HT1080 (cell line): ENCODE measurements around the gene TEKT1. TPM values are rescaled to one million over a fixed set of nuclear protein-coding genes. Genes with fewer than 3 reads are reported as not detected.
"Not testable (repeated sequence)": the region's sequence is repeated elsewhere in the genome, so short reads cannot be mapped to it uniquely, and the experiment has no call there.

ENCODE experiments used
- DNase-seq: peaks from one replicate; pipeline ENCODE4 v3.0.0-alpha.2; 2015; ENCODE audit warnings: low read depth
- polyA plus RNA-seq, 2 experiments: library from polyadenylated mRNA; depleted of rRNA; stranded (reverse); fragments of >200 nt; gene quantifications; 2 replicates each; pipeline ENCODE4 v1.2.3, GENCODE V29; 2015
- total RNA-seq: library from RNA; depleted of rRNA; stranded (reverse); fragments of >200 nt; shearing (Covaris generic); gene quantifications from 2 replicates; pipeline ENCODE4 v1.2.3, GENCODE V29; 2014; rRNA removed

TEKT1 gene
- total RNA-seq = not detected in 2 replicates
- not detected in 2 replicates for polyA plus RNA-seq (2015; cell fraction: cytosol; rRNA removed)
- not detected in 2 replicates for polyA plus RNA-seq (2015; cell fraction: nucleus; rRNA removed)

DNA sequence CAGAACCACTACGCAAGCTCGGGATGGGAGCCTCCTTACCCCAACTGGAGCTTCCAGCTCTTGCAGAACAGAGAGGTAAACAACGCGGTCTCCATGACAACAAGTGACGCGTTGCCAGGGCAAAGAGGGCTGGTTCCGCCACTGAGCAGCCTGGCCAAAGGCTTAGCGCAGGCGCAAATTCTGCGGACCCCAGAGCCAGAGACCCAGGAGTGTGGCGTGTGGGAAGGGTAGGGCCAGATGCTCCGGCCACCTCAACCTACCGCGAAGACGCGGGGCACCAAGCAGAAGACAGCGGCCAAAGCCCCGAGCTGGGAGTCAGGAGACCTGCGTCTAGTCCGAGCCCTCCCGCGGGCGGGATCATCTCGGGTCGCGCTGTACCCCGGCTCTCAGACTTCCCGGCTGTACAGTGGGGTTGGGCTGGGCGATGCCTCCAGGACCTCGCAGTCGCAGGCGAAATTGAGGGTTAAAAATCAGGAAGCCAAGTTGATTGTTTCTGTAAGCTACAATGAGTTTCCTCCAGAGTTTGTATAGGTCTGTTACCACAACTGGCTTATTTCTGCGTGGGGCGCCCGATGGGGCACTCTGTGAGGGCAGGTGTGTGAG is at the start of gene TEKT1:
Gene TEKT1, minus strand, starts transcription at position 69 of the 603 bp plus-strand sequence. CDS start 1,353 bp downstream, outside the sequence.
- no peak for DNase-seq

DNA sequence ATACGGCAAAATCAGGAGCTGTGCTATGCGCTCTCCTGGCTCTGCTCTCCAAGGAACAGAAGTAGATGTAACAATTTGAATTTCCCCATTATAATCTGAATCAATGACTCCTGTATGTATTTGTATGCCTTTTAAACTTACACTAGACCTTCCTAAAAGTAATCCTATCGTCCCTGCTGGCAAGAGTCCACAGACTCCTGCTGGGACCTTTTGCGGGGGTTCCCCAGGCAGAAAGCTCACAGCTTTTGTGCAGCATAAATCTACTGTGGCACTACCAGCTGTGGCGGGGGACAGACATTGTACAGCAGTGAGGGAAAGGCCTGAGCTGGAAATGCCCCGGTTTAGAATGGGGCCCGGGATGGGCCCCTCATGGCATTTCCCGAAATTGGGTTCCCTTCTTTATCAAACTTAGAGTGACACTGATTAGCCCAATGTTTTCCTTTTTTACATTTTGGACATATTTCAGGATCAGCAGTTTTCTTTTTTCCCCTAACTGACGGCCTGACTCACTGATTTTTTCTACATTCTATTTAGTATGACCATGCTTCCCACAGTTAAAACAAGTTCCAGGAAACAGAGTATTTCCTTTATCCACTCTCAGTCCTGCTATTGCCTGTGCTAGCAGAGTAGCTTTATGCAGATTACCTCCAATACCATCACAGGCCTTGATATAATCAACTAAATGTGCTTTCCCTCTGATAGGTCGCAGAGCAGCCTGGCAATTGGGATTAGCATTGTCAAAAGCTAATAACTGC is 47.9 kb upstream of the TEKT1 start:
- DNase-seq = not testable (repeated sequence)

DNA sequence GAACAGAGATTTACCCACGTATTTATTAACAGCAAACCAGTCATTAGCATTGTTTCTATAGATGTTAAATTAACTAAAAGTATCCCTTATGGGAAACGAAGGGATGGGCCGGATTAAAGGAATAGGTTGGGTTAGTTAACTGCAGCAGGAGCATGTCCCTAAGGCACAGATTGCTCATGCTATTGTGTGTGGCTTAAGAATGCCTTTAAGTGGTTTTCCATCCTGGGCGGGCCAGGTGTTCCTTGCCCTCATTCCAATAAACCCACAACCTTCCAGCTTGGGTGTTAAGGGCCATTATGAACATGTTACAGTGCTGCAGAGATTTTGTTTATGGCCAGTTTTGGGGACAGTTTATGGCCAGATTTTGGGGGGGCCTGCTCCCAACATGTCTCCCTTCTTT is 43.7 kb upstream of the TEKT1 start:
- DNase-seq = not testable (repeated sequence)

DNA sequence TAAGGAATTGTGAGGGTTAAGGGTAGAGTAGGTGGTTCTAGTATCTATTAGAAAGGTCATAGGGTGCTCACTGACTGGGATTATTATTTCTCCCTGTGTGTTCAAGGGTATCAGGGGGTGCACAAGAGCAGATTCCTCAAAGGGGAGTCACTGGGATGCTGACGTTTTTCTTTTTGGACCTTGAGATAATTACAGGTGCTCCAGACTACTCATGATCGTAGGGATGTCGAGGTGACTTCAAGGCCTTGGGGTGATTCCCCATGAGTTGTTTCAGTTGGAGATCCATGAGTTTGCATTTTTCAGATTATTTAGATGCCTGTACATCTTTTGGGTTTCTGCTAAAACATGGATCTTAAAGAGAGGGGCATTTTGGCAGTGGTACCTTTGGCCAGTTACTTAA is 41.4 kb upstream of the TEKT1 start:
- no peak for DNase-seq

DNA sequence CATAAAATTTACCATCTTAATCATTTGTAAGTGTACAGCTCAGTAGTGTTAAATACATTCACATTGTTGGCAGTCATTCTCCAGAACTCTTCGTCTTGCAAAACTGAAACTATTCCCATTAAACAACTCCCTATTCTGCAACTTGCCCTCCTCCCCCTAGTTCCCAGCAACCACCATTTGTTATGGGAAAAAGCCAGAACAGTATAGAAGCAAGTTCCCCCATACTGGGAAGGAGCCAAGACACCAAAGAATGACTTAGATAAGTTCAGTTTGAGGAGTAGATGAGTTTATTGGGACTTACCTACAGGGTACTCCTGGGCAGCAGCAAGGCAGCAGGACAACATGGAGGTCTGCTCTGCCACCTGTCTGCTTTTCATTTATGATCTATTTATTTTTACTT is 39.3 kb upstream of the TEKT1 start:
- no peak for DNase-seq

DNA sequence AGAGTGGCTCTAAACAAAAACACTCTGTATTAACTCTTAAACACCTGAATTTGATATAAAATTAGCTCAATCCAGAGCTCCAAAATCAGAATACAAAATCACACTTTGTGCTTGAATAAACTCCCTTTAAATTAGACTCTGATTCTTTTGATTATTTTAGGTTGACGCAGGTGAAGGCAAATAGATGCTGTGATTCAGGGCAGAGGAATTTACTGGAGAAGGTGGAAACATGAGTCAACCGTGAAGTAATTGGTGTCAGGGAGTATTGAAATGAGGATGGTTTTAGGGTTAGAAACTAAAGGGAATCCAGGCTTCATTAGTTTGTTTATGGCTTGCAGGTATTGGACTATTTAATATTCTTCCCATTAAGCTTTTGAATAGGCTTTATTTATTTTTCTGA is 37.1 kb upstream of the TEKT1 start:
- DNase-seq = peak; percentile 48

DNA sequence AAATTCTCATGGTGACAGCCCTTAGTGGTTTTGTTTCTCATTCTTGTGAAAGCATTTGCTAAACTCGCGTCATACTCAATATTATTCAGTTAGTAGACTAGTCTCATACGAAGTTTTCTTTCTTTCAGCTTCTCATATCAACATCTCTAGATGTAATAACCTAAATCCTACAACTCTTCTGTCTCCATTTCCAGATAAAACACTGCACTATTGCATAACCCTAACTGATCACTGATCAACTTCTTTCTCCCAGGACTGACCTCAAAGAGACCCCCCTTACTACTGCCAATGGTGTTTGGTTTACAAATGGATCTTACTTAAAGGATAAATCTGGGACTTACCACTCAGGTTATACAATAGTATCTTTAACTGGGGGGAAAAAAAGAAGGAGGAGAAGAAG is 36.3 kb upstream of the TEKT1 start:
- DNase-seq = no peak

DNA sequence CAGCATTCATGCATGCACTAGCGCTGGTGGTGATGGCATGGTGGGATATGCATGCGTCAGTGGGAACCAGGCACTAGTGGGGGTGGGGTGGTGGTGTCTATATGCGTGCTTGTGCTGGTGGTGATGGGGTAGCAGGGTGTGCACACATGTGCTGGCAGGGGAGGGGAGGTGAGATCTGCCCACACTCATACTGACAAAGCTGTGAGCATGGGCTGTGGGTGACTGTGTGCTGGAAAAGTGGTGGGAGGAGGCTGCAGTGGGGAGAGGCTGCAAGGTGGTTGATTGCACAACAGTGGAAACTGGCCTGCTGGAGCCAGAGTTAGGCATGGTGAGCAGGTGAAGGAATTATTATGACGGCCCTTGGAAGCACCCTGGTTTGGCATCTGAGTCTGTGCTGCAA is 31.3 kb upstream of the TEKT1 start:
- DNase-seq = no peak

DNA sequence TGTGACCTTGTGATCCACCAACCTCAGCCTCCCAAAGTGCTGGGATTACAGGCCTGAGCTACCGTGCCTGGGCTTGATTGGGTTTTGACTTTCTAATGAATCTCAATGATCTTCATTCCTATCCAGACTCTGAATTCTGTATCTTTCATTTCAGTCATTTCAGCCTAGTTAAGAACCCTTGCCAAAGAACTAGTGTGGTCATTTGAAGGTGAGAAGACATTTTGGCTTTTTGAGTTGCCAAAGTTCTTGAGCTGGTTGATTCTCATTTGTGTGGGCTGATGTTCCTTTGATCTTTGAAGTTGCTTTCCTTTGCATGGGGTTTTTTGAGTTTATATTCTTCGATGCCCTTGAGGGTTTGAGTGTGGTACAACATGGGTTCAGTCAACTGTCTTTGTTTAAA is 30.6 kb upstream of the TEKT1 start:
- DNase-seq = no peak

DNA sequence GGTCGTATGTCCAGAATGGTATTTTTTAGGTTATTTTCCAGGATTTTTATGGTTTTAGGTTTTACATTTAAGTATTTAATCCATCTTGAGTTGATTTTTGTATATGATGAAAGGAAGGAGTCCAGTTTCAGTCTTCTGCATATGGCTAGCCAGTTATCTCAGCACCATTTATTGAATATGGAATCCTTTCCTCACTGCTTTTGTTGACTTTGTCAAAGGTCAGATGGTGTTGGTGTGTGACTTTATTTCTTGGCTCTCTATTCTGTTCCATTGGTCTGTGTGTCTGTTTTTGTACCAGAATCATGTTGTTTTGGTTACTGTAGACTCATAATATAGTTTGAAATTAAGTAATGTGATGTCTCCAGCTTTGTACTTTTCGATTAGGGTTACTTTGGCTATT is 26.4 kb upstream of the TEKT1 start:
- no peak for DNase-seq

DNA sequence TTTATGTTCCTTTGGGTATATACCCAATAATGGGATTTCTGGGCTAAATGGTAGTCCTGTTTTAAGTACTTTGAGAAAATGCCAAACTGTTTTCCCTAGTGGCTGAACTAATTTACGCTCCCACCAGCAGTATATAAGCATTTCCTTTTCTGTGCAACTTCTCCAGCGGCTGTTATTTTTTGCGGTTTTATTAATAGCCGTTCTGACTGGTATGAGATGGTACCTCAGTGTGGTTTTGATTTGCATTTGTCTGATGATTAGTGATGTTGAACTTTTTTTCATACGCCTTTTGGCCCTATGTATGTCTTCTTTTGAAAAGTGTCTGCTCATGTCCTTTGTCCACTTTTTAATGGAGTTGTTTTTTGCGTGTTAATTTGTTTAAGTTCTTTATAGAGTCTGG is 25.8 kb upstream of the TEKT1 start:
- no peak for DNase-seq

DNA sequence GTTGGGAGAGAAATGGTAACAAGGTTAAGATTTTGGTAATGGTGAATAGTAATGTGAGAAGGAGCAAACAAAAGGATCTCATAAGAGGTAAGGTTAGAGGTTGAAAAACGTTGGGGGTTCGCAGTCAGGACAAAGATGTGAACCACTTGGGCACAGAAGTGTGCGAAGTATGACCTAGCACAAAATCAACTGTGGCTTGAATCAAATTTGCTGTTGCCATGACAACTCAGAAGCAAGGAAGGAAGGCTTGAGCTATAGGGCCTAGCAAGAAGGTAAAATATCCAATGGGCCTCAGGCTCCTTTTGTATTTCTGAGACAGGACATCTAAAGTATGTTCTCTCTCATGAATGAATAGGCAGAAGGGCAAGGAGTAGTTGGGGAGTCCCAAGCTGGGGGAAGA is 24.5 kb upstream of the TEKT1 start:
- no peak for DNase-seq

DNA sequence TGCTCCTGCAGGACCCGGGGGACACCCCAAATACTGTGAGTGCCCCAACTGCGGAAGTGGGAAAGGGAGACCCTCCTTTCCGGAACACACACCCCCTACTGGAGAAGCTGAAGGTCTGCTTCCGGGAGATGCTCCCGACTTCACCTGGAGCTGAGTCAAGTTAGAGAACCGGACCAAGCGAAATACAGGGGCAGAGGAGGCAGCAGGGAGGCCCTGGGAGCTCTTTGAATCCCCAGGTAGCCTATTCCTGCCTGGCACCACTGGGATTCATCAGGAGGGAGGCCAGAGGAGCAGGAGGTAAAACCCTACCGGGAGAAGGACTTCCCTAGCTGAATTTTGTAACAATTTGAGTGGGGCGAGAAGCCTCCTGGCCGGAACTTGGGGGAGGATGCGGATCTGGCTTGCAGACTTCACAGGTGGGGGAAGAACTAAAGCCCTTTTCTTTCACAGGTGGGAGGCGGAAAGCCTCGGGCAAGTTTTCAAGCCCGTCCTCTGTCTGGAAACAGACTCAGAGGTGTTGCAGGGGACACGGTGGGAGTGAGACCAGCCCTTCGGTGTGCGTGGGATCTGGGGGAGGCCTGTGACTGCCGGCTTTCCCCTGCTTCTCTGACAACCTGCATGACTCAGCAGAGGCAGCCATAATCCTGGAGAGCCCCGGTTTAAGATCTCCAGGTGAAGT is 22.4 kb upstream of the TEKT1 start:
- DNase-seq = no peak

DNA sequence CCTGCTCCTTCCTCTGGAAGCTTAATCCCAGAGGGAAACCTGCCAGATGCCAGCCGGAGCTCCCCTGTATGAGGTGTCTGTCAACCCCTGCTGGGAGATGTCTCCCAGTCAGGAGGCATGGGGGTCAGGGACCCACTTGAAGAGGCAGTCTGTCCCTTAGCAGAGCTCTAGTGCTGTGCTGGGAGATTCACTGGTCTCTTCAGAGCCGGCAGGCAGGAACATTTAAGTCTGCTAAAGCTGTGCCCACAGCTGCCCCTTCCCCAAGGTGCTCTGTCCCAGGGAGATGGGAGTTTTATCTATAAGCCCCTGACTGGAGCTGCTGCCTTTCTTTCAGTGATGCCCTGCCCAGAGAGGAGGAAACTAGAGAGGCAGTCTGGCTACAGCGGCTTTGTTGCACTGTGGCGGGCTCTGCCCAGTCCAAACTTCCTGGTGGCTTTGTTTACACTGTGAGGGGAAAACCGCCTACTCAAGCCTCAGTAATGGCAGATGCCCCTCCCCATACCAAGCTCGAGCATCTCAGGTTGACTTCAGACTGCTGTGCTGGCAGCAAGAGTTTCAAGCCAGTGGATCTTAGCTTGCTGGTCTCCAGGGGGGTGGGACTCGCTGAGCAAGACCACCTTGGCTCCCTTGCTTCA is 17.1 kb upstream of the TEKT1 start:
- not testable (repeated sequence) for DNase-seq

DNA sequence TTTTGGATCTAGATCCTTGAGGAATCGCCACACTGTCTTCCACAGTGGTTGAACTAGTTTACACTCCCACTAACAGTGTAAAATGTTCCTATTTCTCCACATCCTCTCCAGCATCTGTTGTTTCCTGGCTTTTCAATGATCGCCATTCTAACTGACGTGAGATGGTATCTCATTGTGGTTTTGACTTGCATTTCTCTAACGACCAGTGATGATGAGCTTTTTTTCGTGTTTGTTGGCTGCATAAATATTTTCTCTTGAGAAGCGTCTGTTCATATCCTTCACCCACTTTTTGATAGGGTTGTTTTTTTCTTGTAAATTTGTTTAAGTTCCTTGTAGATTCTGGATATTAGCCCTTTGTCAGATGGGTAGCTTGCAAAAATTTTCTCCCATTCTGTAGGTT is 14.6 kb upstream of the TEKT1 start:
- not testable (repeated sequence) for DNase-seq

DNA sequence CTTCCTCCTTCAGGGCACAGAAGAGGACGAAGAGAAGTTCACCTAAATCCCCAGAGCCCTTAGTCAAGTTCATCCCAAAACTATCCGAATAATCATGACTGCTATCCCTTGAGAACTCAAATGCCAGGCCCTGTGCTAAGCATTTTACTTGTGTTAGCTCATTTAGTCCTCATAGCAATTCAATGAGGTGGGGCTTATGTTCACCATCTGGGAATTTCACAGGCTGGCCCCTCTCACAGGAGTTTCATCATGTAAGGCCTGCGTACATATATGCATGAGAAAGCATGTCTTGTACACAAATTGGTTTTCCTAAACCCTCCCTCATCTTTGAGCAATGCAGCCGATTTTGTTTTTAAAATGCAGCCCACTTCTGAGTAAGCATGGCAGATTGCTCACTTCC is 12.9 kb upstream of the TEKT1 start:
- DNase-seq = not testable (repeated sequence)

DNA sequence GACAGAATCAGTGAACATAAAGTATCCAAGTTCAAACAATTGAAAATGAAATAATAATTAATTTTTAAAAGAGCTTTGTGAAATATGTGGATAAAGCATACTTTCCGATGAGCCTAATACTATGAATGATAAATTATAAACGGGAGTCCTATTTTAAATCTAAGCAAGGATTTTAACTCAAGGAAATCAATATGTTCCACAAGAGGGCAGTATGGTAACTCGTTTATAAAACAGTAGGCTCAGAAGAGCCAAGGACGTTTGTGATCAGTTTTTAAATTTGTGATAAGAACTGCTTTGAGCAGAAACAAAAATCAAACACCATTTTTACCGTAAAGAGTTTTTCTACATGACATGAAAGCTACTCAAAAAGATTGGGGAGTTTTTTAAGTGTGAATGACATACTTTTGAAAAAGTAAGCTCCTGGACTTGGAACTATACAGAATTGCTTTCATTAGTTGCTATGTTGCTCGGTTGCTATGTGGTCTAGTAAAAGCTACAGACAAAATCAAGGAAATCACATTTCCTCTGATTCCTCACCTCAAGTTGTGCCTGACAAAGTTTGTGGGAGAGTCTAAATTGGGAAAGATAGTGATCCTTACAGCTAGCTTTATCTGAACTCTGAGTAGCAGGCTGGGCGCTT is 11.8 kb upstream of the TEKT1 start:
- peak; percentile 15 for DNase-seq

DNA sequence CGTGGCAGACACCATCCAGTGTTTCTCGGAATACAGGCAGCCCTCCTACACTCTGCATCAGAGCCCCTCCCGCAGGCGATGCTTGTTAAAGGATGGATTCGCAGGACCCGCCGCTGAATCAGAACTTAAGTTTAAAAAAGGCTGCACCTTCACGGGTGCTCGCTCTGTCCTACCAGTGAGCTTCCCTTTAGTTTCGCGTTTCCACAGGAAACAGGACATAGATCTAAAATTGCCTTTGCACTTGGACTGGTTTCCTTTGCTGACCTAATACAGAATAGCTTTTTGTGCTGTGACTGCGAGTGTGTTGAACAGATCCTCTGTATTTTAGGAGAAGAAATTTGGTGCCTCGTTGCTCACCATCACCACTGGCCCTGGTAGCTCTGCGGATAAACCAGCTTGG is 10.2 kb upstream of the TEKT1 start:
- DNase-seq = not testable (repeated sequence)

DNA sequence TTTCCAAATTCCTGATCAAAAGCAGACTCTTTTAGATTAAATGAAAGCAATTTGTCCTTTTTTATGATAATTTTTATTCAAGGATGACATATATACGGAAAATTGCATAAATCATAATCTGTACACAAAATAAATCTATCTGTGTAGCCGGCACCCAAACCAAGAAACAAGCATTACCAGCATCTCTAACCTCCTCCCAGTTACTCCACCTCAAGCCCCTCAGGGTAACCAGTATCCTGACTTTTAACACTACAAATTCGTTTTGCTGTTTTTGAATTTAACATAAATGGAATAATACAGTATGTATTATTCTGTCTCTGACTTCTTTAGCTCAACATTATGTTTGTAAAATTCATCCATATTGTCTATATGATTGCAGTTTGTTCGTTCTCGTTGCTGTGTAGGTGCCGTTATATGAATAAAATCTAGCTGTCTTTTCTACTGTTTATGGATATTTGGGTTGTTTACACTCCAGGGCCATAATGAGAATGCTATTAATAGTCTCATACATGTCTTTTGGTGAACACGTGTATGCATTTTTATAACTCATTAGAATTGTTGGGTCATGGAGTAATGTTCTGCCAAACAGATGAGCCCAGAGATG is 1.0 kb downstream of the TEKT1 start:
- DNase-seq = no peak

DNA sequence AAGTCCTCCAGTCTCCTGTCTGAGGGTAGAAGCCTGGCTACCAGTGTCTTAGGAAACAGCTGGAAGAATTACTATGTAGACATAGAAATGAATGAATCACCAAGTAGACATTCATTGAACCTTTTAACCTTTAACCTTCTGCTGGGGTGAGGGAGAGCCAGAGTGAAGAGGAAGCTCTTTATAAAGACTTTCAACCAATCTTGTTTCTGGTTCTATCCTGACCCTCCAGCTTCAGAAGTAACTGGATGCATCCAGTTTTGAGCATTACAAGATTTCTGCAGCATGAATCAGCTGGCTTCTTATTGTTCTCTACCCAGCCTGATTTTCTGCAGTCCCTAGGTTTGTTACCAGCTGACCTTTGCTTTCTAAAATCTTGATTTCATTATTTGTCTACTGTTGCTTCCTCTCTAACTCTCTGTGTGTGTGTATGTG is 8.5 kb downstream of the TEKT1 start:
- peak; percentile 23 for DNase-seq

DNA sequence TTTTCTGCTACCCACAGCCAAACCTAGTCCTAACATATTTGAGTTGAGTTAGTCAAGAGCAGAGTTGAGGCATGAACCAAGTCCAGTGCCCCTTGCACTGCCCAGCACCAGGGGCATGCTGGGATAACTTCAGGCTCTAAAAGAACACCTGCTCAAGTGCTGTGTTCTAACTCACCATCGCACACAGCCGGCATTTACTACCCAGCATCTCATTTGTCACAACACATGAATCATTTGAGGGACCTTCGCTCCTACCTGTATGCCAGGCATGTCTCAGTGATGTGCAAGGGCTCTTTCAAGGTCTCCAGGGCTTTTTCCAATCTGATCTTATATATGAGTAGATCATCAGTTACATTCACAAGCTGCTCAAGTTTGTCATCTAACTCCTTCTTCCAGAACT is 12.6 kb downstream of the TEKT1 start:
- no peak for DNase-seq
